ENCODE measurements around the gene SRD5A1. TPM values are rescaled to one million over a fixed set of nuclear protein-coding genes. Genes with fewer than 3 reads are reported as not detected.
A peak's percentile ranks its signal among the peaks of the same experiment; 100 is the strongest.

Gene SRD5A1
- total RNA-seq, 5 donors from 2014 or later (not counting 1 experiment from before 2014, with no cell fraction given): 2.3 to 13.6 (median 9.6) TPM

DNA sequence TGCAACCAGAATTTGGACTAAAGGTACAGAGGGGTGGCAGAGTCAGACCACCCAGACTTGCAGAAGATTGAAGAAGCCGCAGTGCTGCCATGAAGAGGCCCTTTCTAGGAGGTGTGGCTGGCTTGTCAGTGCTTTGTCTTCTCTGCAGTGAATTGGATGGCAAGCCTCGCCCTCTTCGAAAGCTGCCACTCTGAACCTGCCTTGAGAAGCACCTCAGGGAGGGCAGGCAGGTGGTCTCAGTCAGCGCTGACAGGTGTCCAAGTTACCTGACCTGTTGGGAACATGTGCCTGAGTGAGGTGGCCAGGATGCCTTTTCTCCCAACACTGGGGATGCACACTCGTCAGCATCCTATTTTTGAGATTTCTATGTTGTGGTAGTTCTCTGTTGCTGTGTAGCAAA lies 86.2 kb downstream of the SRD5A1 start:
- Mint-ChIP-seq H3K27me3 (no peaks in the 10 kb centered on the region), H3K9me3 (no peaks in the 10 kb centered on the region), H3K36me3 (peaks cover 21% of the 10 kb centered on the region), H3K4me3 (peak overlapping the region in 1 of 3 donors; percentile 51), H3K4me1 (peaks cover 85 to 92% (median 87%) of the 10 kb centered on the region in 3 donors), H3K27ac (no peak overlapping the region)
- ATAC-seq (replicated peaks in 1 of 4): no peak
- Histone ChIP-seq H3K4me1 (ENCODE audit: control insufficient read depth in 1 of 2, extremely low read depth in 1 of 2, insufficient read depth in 2 of 2, low read length in 2 of 2) (peaks cover 19 to 72% of the 10 kb centered on the region in 2 experiments), H3K27ac (ENCODE audit: low read length) (no peak overlapping the region), H3K27me3 (replicated peaks in 1 of 2; ENCODE audit: control insufficient read depth in 2 of 2, extremely low read depth in 1 of 2, insufficient read depth in 2 of 2, low read length in 1 of 2) (no peaks in the 10 kb centered on the region), H3K36me3 (ENCODE audit: control insufficient read depth in 2 of 2, extremely low read depth in 1 of 2, insufficient read depth in 1 of 2, low read length in 1 of 2) (peaks cover 0 to 6% of the 10 kb centered on the region in 2 donors), H3K9me3 (no peaks in the 10 kb centered on the region), H3K4me3 (ENCODE audit: control insufficient read depth in 1 of 2, extremely low read depth in 1 of 2, low read length in 1 of 2) (no peak overlapping the region)
- DNase-seq: no peak
- 96% methylated on average over 4 of the region's 5 CpGs for WGBS (ENCODE audit: insufficient coverage)
- ChIA-PET POLR2A (no interaction called here), CTCF (no interaction called here)

DNA sequence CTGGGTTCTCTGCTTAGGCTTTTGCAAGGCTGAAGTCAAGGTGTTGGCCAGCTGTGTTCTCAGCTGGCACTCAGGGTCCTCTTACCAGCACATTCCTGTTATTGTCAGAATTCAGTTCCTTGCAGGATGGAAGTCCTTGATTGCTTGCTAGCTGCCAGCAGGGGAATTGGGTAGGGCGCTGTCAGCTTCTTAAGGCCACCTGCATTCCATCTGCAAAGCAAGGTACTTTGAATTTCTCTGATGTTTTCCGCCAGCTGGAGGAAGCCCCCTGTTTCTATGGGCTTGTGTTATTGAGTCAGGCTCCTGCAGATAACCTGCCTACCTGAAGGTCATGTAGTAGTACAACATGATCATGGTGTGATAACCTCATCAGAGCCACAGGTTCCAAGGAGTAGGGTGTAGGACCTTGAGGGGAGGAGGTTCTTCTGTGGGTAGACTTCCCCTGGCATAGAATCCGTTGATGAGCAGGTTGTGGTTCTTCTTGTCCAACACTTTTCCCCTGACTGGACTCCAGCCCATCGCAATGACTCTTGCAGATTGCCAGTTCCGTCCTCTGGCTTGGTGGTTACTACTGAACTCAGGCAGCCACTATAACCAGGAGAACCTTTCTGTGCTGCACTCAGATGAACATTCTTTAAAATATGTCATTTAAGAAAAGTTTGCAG lies 86.8 kb downstream of the SRD5A1 start:
- Histone ChIP-seq H3K4me3 (ENCODE audit: control insufficient read depth in 1 of 2, extremely low read depth in 1 of 2, low read length in 1 of 2) (no peak overlapping the region), H3K9me3 (no peaks in the 10 kb centered on the region), H3K4me1 (ENCODE audit: control insufficient read depth in 1 of 2, extremely low read depth in 1 of 2, insufficient read depth in 2 of 2, low read length in 2 of 2) (peaks cover 16 to 74% of the 10 kb centered on the region in 2 experiments), H3K36me3 (ENCODE audit: control insufficient read depth in 2 of 2, extremely low read depth in 1 of 2, insufficient read depth in 1 of 2, low read length in 1 of 2) (peaks cover 0 to 10% of the 10 kb centered on the region in 2 donors), H3K27ac (ENCODE audit: low read length) (no peak overlapping the region), H3K27me3 (replicated peaks in 1 of 2; ENCODE audit: control insufficient read depth in 2 of 2, extremely low read depth in 1 of 2, insufficient read depth in 2 of 2, low read length in 1 of 2) (no peaks in the 10 kb centered on the region)
- 87% methylated on average over 4 of the region's 5 CpGs for WGBS (ENCODE audit: insufficient coverage)
- ChIA-PET CTCF (no interaction called here), POLR2A (no interaction called here)
- no peak for ATAC-seq (replicated peaks in 1 of 4)
- peaks cover 22% of the 10 kb centered on the region for H3K36me3 Mint-ChIP-seq
- no peak for DNase-seq
- peaks cover 91 to 94% (median 91%) of the 10 kb centered on the region in 3 donors for H3K4me1 Mint-ChIP-seq
- H3K9me3 Mint-ChIP-seq: no peaks in the 10 kb centered on the region
- H3K27ac Mint-ChIP-seq: peak overlapping the region in 1 of 2 donors; percentile 58
- peak overlapping the region in 2 of 3 donors; percentile 37 to 51 for H3K4me3 Mint-ChIP-seq
- H3K27me3 Mint-ChIP-seq: no peaks in the 10 kb centered on the region

DNA sequence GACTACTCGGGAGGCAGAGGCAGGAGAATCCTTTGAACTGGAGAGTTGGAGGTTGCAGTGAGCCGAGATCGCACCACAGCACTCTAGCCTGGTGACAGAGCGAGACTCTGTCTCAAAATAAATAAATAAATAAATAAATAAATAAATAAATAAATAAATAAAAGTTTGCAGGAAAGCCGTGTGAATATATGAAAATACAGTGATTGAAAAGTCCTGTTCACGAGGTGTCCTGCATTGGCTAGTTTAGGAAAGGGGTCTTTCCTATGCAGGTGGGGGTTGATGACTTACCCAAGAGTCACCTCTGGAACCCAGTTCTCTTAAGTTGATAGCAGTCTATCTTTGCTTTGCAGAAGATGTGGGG lies 87.3 kb downstream of the SRD5A1 start:
- Histone ChIP-seq H3K9me3 (no peaks in the 10 kb centered on the region), H3K27me3 (replicated peaks in 1 of 2; ENCODE audit: control insufficient read depth in 2 of 2, extremely low read depth in 1 of 2, insufficient read depth in 2 of 2, low read length in 1 of 2) (no peaks in the 10 kb centered on the region), H3K4me1 (ENCODE audit: control insufficient read depth in 1 of 2, extremely low read depth in 1 of 2, insufficient read depth in 2 of 2, low read length in 2 of 2) (peaks cover 11 to 72% of the 10 kb centered on the region in 2 experiments), H3K4me3 (ENCODE audit: control insufficient read depth in 1 of 2, extremely low read depth in 1 of 2, low read length in 1 of 2) (no peak overlapping the region), H3K36me3 (ENCODE audit: control insufficient read depth in 2 of 2, extremely low read depth in 1 of 2, insufficient read depth in 1 of 2, low read length in 1 of 2) (peaks cover 0 to 12% of the 10 kb centered on the region in 2 donors), H3K27ac (ENCODE audit: low read length) (no peak overlapping the region)
- no peak for ATAC-seq (replicated peaks in 1 of 4)
- peak overlapping the region in 1 of 3 donors; percentile 51 for H3K4me3 Mint-ChIP-seq
- ChIA-PET CTCF (no interaction called here), POLR2A (no interaction called here)
- H3K27me3 Mint-ChIP-seq: no peaks in the 10 kb centered on the region
- H3K9me3 Mint-ChIP-seq: no peaks in the 10 kb centered on the region
- no peak for DNase-seq
- H3K4me1 Mint-ChIP-seq: peaks cover 95 to 96% (median 96%) of the 10 kb centered on the region in 3 donors
- WGBS (ENCODE audit: insufficient coverage): no CpG with 5 or more reads among the region's 6 CpGs
- H3K36me3 Mint-ChIP-seq: peaks cover 22% of the 10 kb centered on the region
- peak overlapping the region in 1 of 2 donors; percentile 58 for H3K27ac Mint-ChIP-seq

DNA sequence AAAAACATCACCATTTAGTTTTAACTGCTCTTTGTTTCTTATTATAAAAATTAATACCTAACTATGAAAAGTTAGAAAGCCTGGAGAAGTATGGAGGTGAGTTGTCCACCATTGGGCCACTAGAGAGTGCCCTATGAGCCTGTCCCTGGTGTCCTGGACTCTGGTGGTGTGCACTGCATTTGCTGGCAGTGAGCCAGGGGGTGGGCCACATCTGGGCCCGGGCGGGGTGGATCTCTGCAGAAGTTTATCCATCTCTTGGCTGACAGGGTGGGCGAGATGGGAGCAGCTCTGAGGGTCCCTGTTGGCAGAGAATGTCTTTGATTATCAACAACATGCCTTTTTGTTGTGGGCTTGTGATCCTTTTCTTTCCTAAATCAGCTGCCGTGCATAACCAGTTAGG lies 88.2 kb downstream of the SRD5A1 start:
- Mint-ChIP-seq H3K36me3 (peaks cover 22% of the 10 kb centered on the region), H3K27ac (peak overlapping the region in 1 of 2 donors; percentile 66), H3K4me1 (peaks cover 95 to 98% (median 96%) of the 10 kb centered on the region in 3 donors), H3K27me3 (no peaks in the 10 kb centered on the region), H3K4me3 (peak overlapping the region in 2 of 3 donors; percentile 36 to 50), H3K9me3 (no peaks in the 10 kb centered on the region)
- peaks cover 0 to 19% of the 10 kb centered on the region in 2 donors for H3K36me3 ChIP-seq (ENCODE audit: control insufficient read depth in 2 of 2, extremely low read depth in 1 of 2, insufficient read depth in 1 of 2, low read length in 1 of 2)
- no peaks in the 10 kb centered on the region for H3K9me3 ChIP-seq
- 100% methylated on average over 1 of the region's 4 CpGs for WGBS (ENCODE audit: insufficient coverage)
- POLR2A ChIA-PET: no interaction called here
- ATAC-seq (replicated peaks in 1 of 4) (no peak), DNase-seq (peak in 1 of 35 experiments; percentile 21)
- no peak overlapping the region for H3K4me3 ChIP-seq (ENCODE audit: control insufficient read depth in 1 of 2, extremely low read depth in 1 of 2, low read length in 1 of 2)
- no peaks in the 10 kb centered on the region for H3K27me3 ChIP-seq (replicated peaks in 1 of 2; ENCODE audit: control insufficient read depth in 2 of 2, extremely low read depth in 1 of 2, insufficient read depth in 2 of 2, low read length in 1 of 2)
- H3K4me1 ChIP-seq (ENCODE audit: control insufficient read depth in 1 of 2, extremely low read depth in 1 of 2, insufficient read depth in 2 of 2, low read length in 2 of 2): peaks cover 3 to 70% of the 10 kb centered on the region in 2 experiments
- H3K27ac ChIP-seq (ENCODE audit: low read length): no peak overlapping the region
- CTCF ChIA-PET: no interaction called here

DNA sequence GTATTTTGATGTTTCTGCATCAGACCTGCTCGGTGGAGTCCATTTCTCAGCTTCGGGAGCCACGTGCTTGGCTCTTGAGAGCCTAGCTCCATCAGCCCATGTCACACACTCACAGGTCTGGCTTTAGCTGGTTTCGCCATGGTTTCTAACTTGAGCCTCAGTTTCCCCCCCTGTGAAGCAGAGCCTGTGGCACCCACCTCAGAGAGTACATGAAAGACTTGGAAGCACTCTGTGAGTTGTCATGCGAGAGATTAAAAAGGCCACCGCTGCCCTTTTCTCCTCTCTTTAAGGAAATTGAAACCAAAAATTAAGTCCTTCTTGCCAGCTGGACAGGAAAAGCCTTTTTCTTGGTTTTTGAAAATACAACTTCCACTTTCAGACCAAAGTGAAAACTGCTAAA lies 88.8 kb downstream of the SRD5A1 start:
- H3K27ac Mint-ChIP-seq: peak overlapping the region; percentile 27 to 66
- Histone ChIP-seq H3K36me3 (ENCODE audit: control insufficient read depth in 2 of 2, extremely low read depth in 1 of 2, insufficient read depth in 1 of 2, low read length in 1 of 2) (peaks cover 0 to 19% of the 10 kb centered on the region in 2 donors), H3K9me3 (no peaks in the 10 kb centered on the region), H3K27me3 (replicated peaks in 1 of 2; ENCODE audit: control insufficient read depth in 2 of 2, extremely low read depth in 1 of 2, insufficient read depth in 2 of 2, low read length in 1 of 2) (no peaks in the 10 kb centered on the region), H3K4me1 (ENCODE audit: control insufficient read depth in 1 of 2, extremely low read depth in 1 of 2, insufficient read depth in 2 of 2, low read length in 2 of 2) (peaks cover 2 to 70% of the 10 kb centered on the region in 2 experiments), H3K4me3 (ENCODE audit: control insufficient read depth in 1 of 2, extremely low read depth in 1 of 2, low read length in 1 of 2) (no peak overlapping the region), H3K27ac (ENCODE audit: low read length) (no peak overlapping the region)
- ChIA-PET POLR2A (no interaction called here), CTCF (interaction anchor here in 1 of 2 donors (0.7 kb wide), 1 partner anchor 476 kb away, joined by 3 read pairs; no protein-coding TSS in a partner anchor)
- peak in 1 of 4 experiments; percentile 15 for ATAC-seq (replicated peaks in 1 of 4)
- H3K4me1 Mint-ChIP-seq: peaks cover 95 to 98% (median 96%) of the 10 kb centered on the region in 3 donors
- peaks cover 22% of the 10 kb centered on the region for H3K36me3 Mint-ChIP-seq
- H3K9me3 Mint-ChIP-seq: no peaks in the 10 kb centered on the region
- no peaks in the 10 kb centered on the region for H3K27me3 Mint-ChIP-seq
- peak overlapping the region; percentile 36 to 59 (median 50) for H3K4me3 Mint-ChIP-seq
- WGBS (ENCODE audit: insufficient coverage): 47% methylated on average over 3 of the region's 6 CpGs
- DNase-seq: peak in 1 of 35 experiments; percentile 11

DNA sequence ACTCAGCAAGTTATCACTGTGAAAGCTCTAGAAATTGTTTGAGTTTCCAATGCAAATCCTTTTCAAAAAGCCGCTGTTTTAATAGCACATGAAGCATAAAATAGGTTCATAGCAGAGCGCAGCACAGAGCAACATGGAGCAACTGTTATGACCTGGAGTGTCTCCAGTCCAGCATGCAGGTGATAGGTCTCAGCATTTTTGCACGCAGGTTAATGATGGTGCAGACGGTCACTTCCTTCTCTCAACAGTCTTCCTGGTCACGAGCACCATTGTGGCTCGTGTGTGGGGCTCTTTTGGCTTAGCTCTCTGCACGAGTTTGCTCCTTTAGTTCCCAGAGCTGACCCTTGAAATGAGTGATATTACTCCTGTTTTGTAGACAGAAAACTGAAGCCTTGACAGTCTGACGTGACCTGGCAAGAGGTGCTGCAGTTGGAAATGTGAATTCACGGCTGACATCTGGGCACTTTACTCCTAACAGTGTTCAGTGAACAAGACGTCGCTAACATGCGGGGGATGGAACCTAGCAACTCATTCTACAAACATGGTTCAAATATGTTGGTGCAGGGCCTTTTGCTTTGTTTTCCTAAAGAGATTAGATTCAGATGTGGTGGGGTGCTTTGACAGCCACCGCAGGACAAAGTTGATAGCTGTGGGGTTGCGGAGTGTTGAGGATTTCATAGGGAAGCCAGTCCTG lies 90.0 kb downstream of the SRD5A1 start:
- Mint-ChIP-seq H3K4me1 (peaks cover 95 to 98% (median 96%) of the 10 kb centered on the region in 3 donors), H3K27ac (peak overlapping the region in 1 of 2 donors; percentile 8), H3K4me3 (peak overlapping the region in 1 of 3 donors; percentile 50), H3K27me3 (no peaks in the 10 kb centered on the region), H3K9me3 (no peaks in the 10 kb centered on the region), H3K36me3 (peaks cover 20% of the 10 kb centered on the region)
- no peaks in the 10 kb centered on the region for H3K9me3 ChIP-seq
- ATAC-seq (replicated peaks in 1 of 4) (no peak), DNase-seq (no peak)
- WGBS (ENCODE audit: insufficient coverage): 89% methylated on average over 8 of the region's 14 CpGs
- ChIA-PET POLR2A (interaction anchor here in 1 of 2 donors (0.6 kb wide), 1 partner anchor 1228 kb away, joined by 4 read pairs; no protein-coding TSS in a partner anchor), CTCF (no interaction called here)
- H3K27ac ChIP-seq (ENCODE audit: low read length): no peak overlapping the region
- peaks cover 2 to 68% of the 10 kb centered on the region in 2 experiments for H3K4me1 ChIP-seq (ENCODE audit: control insufficient read depth in 1 of 2, extremely low read depth in 1 of 2, insufficient read depth in 2 of 2, low read length in 2 of 2)
- no peaks in the 10 kb centered on the region for H3K27me3 ChIP-seq (replicated peaks in 1 of 2; ENCODE audit: control insufficient read depth in 2 of 2, extremely low read depth in 1 of 2, insufficient read depth in 2 of 2, low read length in 1 of 2)
- peaks cover 0 to 19% of the 10 kb centered on the region in 2 donors for H3K36me3 ChIP-seq (ENCODE audit: control insufficient read depth in 2 of 2, extremely low read depth in 1 of 2, insufficient read depth in 1 of 2, low read length in 1 of 2)
- H3K4me3 ChIP-seq (ENCODE audit: control insufficient read depth in 1 of 2, extremely low read depth in 1 of 2, low read length in 1 of 2): no peak overlapping the region
